ENCODE results near the gene RALGAPA2.

RALGAPA2 gene

DNA sequence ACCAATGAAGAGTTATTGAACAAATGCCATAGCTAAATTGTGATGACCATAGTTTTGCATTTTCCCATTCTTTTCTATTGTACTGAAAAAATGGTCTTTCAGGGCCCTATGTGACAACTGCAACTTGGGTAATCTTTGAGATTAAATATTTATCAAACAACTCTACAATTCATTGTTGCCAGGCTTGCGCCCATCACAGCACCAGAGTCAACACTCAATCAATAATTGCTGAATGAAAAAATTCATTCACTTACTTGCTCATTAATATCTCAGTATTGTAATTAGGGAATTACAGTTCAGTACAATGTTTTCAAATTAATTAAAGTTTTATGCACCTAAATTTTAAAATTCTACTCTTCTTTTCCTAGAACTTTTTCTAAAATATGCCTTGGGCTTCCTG lies 7.7 kb upstream of the RALGAPA2 start:
- no peak for DNase-seq

DNA sequence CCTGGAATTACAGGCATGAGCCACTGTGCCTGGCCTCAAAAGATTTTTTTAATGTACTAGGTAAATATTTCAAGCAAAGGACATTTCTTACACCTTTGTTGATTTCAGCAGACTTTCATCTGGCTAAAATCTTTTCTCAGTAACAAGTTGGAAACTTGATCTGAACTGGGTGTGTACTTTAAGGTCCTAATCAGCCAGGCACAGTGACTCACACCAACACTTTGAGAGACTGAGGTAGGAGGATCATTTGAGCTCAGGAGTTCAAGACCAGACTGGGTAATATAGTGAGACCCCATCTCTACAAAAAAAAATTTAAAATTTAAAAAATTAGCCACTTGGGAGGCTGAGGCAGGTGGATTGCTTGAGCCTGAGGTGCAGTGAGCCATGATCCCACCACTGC lies 7.0 kb upstream of the RALGAPA2 start:
- no peak for DNase-seq

DNA sequence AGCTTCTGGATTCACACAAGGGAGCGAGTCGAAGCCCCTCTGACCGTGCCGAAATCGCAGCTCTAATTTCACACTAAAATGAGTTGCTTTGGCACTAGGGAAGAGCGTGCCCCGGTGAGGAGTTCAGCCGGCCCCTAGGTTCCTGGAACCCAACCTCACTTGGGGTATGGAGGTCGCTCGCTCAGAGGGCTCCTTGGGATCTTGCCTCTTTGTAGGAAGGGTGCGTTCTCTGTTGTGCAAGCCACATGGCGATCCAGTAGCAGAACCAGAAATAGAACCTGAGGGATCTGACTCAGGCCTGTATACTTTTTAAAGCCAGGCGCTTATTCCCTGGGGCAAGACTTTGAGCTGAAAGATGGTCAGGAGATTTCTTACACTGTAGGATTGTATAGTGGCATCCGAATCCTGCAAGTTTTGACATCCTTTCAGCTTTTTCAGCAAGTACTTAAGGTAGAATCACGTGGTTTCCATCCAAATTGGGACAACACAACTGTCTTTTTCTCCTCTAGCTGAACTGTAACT lies 861 bp upstream of the RALGAPA2 start:
- DNase-seq, result no peak

DNA sequence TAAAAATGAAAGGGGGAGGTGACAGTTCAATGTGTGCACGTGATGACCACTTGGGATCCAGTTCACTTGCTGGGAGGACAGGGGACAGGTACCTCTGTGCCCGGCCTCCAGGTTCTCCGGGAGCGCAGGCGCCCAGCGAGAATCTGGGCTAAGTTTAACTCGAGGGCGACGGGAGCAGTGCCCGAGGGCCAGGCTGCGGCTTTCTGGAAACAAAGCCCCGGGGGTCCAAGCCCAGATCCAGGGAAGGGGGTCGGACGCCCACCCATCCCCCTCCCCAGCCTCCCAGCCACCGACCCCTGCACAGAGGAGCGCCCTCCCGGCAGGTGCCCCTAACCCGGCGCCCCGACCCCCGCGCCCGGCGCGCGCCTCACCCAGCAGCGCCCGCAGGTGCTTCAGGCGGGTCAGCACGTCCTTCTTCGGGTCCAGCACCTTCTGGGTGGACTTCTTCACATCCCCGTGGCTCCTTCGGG lies 405 bp downstream of the RALGAPA2 start:
- DNase-seq, result no peak

DNA sequence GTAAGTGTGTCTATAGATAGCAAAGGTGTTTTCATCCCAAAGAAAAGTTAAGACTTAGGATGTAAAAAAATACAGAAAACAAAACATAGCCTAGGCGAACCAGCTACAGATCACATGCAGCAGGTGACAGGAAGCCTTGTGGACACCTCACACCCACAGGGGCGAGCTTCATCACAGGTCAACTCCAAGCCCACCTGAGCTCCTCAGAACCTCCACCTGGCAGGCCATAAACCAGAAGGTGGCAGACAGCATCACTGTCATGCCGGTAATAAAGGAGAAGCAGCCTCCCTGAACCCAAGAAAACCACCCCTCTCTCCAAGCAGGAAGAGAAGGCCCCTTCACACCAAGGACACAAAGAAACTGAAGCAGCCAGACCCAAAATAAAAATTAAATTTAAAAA lies 1.0 kb downstream of the RALGAPA2 start:
- peak in 2 of 6 experiments; percentile 24 to 43 for DNase-seq

DNA sequence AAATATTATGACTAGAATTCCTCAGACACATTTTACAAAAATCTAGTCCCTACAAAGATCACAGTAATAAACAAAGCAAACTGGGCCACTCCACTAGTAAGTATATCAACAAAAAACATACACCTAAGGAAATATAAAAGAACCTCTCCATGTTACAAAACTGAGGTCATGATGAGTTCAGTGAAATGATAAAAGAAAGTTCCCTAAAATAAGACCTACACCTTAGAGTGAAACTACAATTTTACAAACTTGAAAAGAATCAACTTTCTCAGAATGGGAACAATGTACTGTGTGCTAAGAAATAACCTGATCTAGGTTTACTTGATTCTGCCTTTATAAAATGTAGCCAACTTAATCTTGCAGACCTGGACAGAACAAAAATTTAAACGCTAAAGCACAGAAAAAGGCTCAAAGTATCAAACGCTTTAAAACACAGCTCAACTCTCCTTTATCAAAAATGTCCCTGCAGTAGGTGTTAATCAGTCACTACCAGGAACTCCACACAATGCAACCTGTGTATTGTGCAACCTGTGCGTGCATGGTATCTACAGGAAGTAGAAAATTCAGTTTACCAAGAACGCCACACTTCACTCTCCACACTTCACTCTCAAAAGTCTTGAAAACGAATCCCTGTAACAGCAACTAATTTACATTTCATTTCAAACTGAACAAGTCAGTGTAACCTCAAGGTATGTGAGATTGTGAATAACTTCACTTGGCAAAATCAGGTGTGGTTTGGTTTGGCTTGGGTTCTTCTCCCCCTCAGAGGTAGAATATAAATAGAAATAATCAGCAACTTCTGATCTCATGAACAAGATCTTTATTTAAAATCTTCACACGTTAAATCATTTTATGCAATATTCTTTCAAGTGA lies 1.8 kb downstream of the RALGAPA2 start:
- DNase-seq, result peak in 3 of 6 experiments; percentile 25 to 53 (median 52)

DNA sequence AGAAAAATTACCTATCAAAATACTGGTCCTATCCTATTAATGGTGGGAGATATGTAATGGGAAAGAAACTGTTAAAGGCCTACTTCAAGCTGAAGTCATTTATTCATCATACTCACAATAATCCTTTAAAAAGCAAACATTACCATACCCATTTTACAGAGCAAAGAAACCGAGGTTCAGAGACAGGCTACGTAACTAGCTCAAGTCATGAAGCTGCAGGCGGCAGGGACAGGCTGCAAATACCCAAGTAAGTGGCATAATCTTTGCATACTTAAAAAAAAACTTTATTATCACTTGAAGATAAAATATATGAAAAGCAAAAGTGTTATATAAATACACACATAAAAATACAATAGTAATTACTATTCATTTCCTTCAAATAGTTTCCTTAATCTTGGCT lies 2.6 kb downstream of the RALGAPA2 start:
- no peak for DNase-seq

DNA sequence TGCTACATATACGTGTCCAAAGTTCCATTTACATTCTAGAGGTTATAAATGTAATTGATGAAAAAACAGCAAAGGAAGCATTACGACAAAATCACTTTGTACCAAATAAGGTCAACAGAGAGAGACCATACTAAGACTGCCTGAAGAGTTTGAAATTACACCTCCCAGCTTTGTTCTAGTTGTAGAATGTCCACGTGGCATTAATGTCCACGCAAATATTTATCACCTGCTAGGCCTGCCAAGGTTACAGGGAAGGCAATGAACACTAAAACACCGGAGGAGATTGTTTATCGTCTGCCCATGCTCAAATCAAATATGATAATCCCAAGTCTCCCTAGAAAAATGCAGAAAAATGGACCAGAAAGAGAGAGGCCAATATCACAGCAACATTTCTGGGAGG lies 6.2 kb downstream of the RALGAPA2 start:
- no peak for DNase-seq

DNA sequence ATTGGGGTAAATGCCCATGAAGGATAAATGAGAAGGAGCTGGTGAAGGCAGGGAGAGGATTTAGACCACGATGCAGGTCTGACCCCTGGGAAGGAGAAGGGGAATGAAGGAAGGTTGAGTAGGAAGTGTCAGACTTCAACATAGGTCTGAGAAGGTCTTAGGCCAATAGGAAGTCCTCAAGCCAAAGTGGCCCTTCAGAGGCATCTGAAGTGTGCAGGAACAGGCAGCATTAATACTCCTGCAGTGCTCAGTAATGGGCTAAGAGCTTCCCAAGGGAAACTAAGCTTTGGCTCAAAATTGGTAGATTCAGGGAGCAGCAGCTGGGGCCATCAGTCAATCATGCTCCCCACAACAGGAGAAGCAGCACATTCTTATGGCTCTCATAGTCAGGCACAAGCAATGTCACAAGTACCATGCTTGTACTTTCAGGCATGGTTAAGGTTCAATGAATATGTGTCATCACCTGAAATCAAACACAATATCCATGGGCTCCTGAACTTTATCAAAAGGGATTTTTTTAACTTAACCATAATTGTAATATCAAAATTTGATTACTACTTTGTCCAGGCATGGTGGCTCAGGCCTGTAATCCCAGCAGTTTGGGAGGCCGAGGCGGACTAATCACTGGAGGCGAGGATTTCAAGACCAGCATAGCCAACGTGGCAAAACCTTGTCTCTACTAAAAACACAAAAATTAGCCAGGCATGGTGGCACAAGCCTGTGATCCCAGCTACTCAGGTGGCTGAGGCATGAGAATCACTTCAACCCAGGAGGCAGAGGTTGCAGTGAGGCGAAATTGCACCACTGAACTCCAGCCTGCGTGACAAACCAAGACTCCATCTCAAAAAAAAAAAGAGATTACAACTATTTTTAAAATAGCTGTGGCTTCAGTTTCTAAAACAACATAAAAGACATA lies 9.9 kb downstream of the RALGAPA2 start:
- DNase-seq, result no peak

DNA sequence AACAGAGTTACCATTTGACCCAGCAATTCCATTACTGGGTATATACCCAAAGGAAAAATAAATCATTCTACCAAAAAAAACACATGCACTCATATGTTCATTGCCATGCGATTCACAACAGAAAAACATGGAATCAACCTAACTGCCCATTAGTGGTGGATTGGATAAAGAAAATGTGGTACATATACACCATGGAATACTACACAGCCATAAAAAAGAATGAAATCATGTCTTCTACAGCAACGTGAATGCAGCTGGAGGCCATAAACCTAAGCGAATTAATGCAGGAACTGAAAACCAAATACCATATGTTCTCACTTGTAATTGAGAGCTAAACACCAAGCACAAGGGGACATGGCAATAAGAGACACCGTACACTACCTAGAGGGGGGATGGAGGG lies 12.5 kb downstream of the RALGAPA2 start:
- no peak for DNase-seq

DNA sequence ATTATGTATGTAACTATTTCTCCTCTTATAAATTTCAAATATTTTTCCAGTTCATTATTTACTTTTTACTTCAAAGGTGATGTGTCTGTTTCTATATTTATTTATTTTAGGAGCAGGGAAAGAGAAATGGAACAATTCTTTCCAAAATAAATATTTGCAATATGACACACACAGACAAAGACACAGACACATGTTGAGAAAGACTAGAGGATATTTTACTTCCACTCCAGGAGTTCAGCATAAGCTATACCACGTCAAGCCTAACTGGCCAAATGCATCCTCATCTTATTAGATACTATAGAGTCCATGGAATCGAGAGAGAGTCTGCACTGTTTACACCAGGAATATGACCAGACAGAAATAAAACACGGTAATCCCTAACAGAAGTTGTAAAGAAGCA lies 13.3 kb downstream of the RALGAPA2 start:
- DNase-seq, result no peak

DNA sequence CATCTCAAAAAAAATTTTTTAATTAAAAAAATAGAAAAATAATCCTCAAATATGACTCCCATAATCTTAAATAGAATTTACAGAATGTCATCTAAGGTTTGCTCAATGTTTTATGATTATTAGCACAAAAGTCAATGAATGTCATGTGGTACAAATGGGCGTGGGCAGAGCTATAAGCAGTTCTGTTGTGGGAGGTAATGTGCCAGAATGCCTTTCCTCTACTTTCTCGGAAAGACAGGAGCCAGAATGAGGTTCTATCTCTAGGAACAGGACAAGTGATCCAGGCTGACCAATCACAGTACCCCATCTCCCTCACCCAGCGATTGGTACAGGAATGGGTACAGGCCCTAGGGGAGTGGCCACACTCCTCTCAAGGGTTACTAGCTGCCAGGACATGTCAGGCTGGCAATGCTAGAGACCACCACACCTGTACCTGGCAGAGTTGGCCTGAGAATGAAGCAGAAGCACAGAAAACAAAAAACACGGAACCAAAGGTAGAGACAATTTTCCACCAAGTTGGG lies 15.1 kb downstream of the RALGAPA2 start:
- no peak for DNase-seq

DNA sequence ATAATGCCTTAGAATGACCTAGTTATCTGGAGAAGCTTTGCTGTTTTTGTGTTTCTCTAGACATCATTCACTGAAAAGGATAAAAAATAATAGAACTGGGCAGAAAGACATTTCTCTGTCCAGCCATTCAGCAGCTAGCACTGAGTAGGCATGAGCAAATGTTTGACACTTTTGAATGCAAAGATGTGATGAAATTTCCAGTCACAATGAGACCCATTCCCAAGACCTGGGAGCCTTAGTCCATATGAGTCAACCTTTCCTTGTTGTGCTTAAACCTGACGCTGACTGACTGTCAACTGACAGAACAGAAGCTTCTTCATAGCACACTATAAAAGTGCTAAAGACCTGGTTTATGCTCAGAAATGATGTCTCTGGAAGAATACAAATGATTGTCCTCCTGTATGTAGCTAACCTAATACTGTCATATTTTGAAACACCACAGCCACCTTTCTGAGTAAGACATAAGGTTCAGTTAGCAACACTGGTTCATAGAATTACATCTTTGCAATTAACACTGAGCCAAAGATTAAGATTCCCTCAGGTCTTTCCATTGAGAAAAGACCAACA lies 17.1 kb downstream of the RALGAPA2 start:
- DNase-seq, result no peak

DNA sequence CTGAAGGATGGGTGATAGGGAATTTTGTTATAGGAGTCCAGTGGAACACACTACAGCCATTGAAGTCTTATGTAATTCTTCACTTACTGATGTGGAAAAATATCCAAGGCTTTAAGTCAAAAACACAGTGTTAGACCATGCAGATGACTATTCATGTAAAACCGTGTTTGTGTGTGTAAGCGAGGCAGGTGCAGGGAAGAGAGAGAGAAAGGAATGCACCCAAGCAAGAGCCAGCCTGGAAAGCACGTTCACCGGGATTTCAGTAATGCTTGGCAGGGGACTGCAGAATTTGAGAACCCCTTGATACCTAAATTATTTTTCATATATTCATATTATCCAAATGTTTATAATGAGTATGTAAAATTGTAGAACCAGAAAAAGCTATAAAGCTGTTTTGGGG lies 17.9 kb downstream of the RALGAPA2 start:
- no peak for DNase-seq

DNA sequence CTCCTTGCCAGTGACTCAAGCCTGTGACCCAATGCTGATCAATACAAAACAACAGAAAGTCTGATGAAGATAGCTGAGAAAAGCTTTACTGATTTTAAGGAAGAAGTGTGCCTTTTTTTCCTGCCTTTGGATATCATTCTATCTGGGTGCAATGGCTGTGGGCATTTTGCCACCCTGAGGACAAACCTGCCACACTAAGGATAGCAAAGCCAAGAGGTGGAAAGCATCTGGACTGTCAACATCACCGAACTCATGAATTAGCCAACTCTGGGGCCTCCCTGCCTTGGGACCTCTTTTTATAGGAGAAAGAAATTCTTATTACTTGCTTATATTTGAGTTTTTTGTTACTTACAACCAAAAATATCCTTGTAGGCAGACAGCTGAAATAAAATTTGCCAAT lies 19.9 kb downstream of the RALGAPA2 start:
- no peak for DNase-seq

DNA sequence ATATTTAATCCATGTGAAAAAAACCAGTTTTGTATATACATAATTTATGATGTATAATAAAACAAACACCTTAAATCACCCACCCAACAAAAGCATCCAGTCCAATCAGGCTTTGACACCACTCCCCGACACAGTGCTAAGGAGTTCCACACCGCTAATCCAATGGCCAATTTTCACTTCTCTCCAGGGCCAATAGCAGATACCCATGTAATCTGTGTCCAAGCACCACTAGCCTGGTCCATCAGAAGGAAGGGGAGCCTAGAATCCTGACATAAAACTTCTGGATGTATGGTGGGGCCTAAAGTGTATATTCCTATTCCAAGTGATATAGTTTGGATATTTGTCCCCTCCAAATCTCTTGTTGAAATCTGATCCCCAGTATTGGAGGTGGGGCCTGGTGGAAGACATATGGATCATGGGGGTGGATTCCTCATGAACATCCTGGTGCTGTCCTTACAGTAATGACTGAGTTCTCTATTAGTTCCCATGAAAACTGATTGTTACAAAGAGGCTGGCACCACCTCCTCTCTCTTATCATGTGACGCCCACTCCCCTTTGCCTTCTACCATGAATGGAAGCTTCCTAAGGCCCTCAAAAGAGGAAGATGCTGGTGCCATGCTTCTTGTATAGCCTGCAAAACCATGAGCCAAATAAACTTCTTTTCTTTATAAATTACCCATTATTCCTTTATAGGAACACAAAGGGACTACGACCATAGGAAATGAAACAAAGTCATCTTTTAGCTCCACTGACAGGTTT lies 20.8 kb downstream of the RALGAPA2 start:
- no peak for DNase-seq

DNA sequence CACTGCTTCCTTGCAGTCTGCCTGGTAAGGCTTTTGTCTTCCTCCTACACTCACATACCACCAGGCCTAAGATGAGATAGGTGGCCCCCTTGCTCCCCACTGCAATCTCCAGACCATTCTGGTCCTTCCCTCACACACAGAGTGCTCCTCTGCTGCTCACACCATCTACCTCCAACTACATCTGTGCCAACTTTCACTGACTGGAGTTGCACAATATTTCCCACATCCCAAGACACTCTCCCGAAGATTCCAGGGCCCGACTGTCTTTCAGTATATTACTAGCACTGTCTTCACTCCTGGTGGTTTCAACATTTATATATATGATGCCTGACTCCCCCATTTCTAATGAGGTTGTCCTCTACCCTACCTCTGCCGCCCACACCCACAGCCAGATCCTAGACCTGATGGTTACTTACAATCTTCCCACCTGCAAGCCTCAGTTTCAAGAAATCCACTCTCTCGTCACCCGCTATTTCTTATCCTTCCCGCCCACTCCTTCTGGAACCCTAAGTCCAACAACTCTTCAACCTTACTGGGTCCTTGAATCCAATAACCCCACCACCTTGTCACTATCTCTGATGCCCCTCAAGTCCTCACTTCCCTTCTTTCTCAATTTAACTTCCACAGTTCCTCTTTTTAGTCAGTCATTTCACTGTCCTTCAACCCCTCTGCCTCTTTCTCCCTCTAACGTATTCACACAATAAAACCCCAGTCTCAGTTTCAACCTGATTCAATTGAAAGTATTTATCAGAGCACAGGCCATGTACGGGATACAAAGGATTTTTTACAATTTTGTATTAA lies 21.6 kb downstream of the RALGAPA2 start:
- no peak for DNase-seq

DNA sequence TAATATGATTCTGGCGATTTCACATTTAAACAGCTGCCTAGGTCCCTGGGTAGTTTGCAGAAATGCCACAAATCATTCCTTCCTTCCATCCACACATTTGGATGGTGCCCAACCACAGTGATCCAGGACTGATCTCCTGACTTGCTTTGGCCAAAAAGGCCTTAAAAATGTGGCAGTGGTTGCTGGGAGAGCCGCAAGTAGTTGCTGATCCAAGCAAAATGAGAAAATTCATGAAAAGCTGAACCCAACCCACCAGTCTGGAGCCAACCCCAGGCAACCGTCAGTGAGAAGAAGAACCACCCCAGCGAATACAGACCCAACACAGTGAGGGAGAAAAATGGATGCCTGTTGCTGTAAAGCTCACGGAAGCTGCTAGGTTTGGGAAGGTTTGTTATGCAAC lies 25.1 kb downstream of the RALGAPA2 start:
- DNase-seq, result no peak

DNA sequence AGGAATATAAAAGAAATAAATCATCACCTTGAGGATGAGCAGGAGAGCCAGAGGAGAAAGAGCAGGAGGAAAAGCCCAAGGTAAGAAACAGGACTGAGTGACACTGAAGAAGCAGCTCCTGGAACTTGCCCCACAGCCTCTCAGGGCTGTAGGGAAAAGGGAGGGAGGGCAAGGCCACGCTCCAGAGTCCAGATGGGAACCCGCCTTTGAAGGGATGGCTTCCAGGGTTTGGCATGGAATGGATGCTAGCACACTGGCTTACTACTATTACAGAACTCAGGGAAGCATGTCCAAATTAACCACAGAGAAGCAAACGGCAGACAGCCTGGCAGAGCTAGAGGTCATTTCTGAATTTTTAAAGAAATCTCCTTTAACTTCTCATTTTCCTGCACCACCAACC lies 26.8 kb downstream of the RALGAPA2 start:
- DNase-seq, result no peak

DNA sequence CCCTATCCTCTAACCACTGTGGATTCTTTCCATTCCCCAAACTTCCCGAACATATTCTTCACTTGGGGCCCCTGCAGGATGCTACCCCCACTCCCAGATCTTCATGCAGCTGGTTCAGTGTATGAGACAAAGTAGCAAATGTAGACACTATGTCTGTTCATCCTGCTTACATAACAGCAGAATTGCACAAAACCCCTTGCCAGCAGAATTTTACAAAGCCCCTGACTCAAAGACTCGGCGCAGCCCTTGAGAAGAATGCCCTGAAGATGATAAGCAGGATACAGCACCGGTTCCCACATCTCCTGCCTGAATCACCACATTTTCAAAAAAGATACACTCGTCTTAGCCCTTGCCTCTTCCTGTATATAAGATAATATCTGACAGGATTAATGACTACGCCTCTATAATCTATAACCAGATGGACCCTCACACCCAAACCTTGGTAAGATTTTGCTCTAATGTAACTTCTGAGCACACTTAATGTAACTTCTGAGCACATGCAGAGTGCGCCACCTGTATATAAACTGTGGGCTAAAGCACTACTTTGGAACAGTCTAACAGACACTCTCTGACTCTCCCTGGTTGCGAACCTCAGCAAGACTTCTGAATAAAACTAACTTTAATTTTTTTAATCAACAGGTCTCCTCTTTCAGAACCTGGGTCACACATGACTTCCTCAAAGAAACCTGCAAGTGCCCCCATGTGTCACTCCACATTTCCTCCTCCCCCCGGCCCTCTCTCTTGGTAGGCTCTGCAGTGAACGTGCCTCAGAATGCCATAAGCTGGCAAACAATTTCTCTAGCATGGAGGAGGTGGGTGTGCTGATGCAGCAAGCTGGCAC lies 28.7 kb downstream of the RALGAPA2 start:
- DNase-seq, result no peak

Measured in stimulated activated naive CD4-positive, alpha-beta T cell (primary cell).